ENCODE data around the gene XPO6.

Gene XPO6

DNA sequence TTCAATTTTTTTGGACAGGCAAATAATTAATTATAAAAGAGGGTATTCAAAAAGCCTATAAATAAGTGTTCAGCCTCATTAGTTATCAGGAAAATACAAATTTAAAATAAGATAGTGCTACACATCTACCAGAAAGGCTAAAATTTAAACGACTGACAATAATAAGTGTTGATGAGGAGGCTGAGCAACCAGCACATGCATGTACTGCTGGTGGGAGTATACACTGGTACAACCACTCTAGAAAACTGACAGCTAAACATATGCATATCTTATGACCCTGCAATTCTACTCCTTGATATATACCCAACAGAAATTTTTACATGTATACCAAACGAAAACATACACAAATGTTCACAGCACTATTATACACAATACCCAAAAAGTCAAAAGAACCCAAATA lies 27.1 kb downstream of the XPO6 start:
- no peak for DNase-seq (ENCODE audit: low read depth)

DNA sequence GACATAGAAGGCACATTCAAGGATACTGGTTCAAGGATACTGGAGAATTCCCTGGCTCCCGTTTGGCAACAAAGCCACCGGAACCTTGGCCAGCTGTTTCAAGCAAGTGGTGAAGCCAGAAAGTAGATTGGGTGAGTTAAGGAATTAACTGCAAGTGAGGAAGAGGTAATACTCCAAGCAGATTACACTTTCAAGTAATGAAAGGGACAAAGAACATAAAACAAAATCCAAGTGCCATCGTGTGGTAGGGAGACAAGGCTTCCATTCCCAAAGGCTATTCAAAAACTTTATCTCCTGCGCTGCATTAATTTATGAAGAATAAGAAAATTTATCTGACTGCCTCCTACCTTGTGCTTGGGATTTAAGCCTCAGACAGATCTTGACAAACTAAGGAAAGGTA lies 27.8 kb downstream of the XPO6 start:
- DNase-seq (ENCODE audit: low read depth), result no peak

DNA sequence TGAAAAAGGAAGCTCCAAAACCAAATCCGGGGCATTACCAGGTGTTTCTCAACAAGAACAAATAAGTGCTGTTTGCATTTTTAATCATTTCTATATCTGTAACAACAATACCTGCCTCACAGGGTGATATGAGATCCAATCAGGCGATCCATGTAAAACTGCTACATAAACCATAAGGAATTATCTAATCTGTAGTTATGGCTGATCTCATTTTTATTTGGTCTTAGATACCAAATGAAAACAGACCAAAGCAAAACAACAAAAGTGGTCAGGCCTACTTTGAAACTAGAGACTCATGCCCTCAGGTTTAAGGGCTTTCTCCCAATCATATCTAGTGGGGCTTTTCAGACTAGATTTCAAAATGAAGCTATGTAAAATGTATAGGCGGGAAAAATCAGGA lies 28.3 kb downstream of the XPO6 start:
- DNase-seq (ENCODE audit: low read depth), result no peak

DNA sequence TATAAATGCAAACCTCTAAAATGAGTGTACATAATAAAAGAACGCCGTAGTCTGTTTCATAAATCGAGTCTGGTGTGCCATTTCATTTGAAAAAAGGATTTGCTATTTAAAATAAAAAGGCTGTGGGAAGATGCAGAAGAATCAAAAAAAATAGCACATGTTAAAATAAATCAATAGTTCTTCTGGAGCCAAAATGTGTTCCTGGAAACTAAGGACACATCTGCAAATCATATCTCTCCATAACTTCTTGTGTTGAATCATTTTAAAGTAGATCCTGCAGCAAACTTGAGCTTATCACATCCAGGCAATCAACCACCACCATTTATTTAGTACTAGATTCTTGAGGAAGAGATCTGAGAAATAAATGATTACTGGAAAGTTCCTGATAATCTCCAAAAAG lies 29.0 kb downstream of the XPO6 start:
- no peak for DNase-seq (ENCODE audit: low read depth)

DNA sequence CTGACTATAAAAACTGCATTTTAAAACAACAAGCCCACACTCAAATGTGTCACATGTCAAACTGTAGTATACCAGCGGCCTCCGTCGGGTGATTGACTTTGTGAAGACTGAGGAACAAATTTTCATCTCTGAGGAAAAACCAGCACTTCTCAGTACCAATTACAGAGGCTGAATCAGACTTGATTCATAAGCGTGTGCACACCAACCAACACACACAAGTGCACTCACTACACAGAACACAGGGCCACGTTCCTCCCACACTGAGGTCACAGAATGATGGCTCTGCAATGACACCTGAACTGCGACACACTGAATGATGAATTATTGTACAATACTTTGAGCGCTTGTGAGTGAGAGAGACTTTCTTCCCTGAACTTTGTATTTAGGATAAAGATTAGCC lies 29.6 kb downstream of the XPO6 start:
- no peak for DNase-seq (ENCODE audit: low read depth)

DNA sequence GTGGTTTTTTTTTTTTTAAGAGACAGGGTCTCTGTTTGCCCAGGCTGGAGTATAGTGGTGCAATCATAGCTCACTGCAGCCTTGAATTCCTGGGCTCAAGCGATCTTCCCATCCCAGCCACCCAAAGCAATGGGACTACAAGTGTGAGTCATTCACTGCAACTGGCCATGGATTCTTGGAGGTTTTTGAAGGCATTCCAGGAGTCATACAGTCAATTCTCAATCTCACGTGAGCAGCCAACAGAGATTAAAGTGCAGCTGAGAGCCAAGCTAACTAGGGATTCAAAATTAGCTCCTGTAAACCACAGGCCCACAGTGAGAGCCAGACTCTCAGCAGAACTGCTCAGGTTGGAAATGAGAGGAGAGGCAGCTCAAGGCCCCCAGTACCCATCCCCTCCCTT lies 30.2 kb downstream of the XPO6 start:
- no peak for DNase-seq (ENCODE audit: low read depth)

DNA sequence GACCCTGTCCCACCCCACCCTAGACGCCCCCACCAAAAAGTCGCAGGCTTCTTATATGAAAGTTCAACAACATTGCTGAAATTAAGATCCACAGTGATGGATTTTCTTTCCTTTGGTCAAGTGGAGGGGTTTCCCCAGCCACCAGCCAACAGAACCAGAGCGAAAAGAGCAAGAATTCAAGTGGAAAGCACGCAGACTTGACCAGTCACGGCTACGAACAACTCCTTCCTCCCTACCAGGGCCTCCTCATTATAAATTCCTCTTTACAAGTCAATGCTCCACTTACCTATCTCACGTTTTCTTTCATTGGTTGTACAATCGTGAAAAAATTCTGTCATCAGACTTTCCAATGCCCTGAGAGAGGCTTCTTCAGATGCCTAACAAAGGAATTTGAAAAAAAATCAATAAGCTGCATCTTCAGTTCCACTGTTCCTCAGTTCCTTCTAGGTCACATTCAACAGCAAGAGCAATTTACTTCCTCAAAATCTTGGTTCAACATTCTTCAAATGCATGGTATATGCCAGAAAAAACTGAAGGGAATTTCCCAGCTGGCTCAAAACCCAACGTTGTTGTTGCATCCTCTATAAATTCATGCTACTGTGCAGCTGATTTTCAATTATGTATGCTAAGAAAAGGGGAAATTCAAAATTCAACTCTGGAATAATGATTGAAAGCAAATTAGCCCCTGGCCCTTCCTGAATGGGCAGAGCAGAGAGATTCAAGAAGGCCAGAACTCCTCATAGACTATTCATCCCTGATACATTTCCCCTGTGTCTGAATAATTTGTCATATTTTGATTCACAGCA lies 30.9 kb downstream of the XPO6 start:
- no peak for DNase-seq (ENCODE audit: low read depth)

DNA sequence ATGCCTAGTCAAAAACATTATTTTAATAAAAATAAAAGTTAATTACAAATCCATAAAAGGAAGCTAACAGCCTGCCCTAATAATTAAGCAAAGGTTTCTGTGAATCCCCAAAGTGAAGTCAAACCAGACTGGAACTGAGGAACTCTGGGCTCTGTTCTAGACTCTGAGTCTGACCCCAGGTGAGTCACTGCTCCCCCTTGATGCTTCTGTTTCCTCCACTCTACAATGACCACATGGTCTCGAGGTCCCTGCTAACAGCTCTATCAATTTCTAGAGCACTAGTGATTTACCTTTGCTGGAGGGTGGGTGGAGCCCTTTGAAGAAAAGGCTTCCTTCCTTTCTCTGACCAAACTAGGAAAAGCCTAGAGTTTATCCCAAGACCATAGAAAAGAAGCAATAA lies 32.4 kb downstream of the XPO6 start:
- no peak for DNase-seq (ENCODE audit: low read depth)

DNA sequence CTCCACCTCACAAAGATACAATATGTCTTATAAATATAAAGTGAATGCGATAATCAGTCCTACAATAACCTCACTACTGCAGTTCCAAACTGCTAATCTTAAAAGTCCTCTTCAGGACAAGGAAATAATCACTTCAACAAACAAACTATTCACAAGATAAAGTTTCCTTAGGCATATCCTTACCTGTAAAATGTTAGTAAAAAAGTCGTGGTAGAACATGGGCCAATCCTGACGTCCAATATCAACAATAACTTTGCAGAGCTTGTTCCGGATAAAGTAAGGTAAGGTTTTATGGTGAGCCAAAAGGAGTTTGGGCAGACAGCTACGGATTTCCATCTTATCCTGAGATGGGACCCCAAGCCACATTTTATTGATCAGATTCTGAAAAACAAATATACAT lies 36.0 kb downstream of the XPO6 start:
- no peak for DNase-seq (ENCODE audit: low read depth)

DNA sequence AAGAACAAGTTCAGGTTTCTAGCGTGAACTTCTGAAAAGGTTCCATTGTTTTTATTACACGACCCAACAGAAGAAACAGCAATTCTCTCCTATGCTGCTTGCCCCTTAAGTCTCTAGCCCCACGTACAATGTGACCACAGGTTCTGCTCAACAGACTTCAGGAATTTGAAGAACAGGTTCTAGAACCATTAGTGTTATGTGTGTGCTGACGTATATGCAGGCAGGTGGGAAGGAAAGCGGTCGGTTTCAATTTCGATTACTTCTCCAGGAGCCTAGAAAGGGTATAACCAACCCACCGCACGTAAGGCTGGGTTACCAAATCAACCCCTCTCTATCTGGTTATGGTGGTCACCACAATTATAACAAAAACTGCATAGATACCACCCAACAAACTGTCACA lies 39.4 kb downstream of the XPO6 start:
- DNase-seq (ENCODE audit: low read depth), result no peak

DNA sequence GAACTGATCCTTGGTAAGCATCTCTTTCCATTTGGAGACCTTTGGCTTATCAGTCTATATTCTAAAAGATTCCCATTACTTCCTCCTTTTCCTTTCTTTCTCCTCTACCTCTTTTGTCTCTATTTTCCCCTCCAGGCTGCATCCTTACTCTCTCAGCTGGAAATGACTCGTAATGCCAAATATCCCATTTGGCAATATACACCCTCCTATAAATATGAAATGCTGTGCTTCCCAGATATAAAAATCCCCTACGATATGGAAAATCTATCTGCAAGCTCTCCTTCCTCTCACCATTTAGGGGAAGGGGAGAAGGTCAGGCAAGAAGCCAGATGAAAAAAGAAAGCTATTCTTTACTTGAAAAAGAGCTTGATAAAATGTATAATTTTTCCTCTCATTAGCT lies 39.9 kb downstream of the XPO6 start:
- DNase-seq (ENCODE audit: low read depth), result no peak

DNA sequence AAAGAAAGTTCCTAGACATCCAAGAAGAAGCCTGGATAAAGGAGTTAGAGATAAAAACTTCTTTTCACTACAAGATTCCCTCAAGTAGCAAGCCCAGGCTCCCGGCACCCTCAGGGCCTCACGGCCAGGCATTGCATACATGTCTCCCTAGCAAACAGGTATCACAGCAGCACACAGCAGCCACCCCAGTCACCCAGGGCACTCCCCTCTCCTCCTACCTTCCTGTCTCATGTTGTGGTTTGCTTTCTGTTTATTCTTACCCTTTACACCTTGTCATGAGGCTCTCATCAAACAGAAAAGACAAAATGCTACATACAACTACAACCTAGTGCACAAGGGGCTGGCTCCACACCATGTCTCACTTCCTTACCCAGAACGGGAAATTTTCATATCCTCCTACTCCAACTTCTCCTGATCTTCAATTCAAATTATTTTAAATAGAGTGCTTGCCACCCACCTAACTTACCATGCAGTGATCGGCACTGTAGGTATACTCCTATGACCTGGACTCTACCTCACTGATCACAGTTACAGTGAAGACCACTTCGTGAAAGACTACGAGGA lies 42.7 kb downstream of the XPO6 start:
- peak; percentile 46 for DNase-seq (ENCODE audit: low read depth)

DNA sequence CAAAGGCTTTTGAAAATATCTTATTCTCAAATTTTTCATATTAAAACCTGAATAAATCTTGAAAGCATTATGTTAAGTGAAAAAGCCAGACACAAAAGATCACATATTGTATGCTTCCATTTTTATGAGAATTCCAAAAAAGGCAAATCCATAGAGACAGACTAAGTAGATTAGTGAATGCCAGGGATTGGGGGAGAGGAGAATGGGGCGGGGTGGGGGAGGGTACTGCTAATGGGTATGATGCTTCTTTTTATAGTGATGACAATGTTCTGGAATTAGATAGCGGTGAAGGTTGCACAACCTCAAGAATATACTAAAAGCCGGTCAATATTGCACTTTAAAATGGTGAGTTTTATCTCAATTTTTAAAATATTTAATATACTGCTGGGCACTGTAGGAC lies 44.0 kb downstream of the XPO6 start:
- DNase-seq (ENCODE audit: low read depth), result no peak

DNA sequence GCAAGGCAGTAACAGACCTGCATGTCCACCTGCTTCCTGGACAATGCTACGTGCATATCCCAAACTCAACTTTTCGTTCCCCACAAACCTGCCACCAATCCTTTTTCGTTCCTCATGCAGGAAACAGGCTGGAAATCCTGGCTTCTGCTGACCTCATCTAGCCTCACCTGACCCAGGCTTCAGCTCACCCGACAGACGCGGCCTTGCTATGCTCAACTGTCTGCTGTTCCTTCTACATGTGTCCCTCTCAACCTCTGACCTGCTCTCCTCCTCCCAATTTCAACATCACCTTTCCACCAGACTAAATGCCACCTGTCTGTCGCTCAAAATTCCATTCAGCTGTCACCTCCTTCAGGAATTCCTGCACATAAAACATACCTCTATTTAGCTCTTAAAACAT lies 44.5 kb downstream of the XPO6 start:
- DNase-seq (ENCODE audit: low read depth), result no peak

DNA sequence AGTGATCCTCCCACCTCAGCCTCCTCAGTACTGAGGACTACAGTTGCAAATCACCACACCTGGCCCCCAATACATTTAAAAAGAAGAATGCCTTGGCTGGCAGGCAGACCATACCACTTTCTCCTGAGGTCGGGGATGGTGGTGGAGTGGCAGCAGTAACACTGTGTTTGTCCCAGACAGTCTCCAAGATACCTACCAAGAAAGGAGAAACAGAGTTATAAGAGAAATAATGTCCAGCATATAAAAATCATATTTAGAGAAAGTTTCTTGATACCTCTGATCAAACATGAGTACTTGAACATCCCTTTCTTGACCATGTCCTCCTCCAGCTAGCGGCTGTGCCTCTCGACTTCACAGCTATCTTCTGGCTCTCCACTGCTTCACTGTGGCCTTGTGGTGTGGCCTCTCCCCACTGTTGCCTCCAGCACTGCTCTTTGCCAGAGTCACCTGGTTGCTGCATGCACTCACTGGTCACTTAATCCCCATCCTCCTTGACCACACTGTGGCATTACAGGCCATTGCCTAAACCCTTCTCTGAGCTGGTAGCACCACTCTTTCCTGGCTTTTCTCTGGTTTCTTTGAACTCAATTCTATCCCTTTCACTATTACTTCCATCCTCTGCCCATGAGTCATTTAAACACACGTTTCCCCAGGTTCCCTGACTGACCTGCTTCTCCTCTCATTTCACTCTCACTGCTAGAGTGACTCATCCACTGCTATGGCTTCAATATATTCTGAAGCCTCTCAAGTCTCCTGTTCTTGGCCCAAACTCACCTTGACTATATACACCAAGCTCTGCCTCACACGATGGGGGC lies 45.2 kb downstream of the XPO6 start:
- DNase-seq (ENCODE audit: low read depth), result no peak

DNA sequence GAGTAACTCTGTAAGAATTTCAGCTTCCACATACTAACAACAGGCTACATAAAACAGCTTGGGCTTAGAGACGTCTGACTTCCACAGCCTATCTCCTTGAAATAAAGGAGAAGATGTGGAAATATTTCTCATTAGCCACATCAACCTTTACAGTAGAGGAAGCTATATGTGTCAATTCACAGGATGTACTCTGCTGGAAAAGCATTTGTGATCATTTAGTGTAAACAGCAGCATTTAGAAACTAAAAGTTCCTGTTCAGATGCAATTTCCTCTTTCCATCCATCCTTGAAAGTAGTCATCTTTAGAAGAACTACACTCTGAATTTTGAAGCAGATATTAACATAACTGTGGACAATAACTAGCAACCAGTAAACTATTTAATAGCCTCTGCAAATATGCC lies 46.2 kb downstream of the XPO6 start:
- DNase-seq (ENCODE audit: low read depth), result no peak

DNA sequence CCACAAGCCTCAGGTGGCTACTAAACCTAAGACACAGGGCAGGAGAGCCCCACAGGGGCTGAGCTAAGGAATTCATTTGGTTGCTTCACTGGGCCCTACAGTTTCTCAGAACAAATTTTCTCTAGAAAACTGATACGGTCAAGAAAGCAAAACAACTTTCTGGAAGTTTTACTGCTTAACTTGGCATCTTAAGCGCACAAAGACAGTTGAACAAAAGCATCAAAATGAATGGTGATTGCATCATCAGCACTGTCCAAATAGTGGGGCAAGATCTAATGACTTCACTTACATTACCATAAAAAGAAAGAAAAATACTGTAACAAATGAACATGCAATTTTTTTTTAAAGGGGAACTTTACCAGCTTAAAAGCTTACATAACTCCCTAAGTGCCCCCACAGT lies 47.6 kb downstream of the XPO6 start:
- no peak for DNase-seq (ENCODE audit: low read depth)

DNA sequence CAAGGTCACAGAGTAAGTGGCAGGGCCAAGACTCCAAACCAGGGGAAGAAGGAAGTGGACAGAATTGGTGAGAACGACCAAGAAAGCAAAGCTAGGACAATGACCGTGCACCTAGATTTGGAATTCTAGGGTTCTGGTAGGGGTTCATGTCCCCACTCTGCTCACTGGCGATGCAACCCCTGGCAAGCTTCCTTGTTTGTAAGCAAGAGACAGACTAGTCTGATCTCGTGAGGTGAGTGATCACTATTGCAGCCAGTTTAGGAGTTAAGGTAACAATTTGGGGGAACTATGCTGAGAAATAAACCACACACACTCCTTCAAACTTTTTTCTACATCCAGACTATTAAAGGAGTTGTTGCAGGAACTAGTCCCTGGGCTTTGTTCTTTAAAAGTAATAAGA lies 48.1 kb downstream of the XPO6 start:
- no peak for DNase-seq (ENCODE audit: low read depth)

DNA sequence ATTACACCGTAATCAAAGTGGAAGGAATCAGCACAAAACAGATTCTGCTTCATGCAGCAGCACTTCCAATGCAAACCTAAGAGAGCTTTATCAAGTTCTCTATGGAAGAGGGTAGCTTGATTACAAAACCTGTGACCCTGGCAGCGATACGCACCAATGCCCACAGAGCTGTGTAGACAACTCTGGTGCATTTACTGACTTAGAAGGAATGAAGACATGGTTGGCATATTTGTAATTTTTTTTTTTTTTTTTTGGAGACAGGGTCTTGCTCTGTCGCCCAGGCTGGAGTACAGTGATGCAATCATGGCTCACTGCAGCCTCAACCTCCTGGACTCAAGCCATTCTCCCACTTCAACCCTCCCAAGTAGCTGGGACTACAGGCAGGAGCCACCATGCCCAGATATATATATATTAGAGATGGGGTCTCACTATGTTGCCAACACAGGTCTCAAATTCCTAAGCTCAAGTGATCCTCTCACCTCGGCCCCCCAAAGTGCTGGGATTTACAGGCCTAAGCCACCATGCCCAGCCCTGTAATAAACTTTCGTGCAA lies 49.4 kb downstream of the XPO6 start:
- no peak for DNase-seq (ENCODE audit: low read depth)

DNA sequence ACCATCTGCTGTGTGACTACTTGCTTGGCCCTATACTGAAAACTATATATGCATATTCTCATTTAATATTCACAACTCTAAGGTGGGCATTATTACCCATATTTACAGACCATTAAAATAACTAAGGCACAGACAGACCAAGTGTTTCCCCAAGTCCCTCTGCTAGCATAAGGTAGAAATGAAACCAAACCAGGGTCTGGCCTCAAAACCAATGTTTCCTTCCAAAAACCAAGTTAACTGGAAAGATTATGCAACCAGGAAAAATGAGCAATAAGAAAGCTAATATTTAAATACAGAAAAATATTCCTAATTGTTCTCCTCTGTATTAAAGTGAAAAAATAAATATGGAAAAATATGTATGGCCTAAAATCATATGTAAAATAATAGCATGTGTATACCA lies 50.1 kb downstream of the XPO6 start:
- no peak for DNase-seq (ENCODE audit: low read depth)

DNA sequence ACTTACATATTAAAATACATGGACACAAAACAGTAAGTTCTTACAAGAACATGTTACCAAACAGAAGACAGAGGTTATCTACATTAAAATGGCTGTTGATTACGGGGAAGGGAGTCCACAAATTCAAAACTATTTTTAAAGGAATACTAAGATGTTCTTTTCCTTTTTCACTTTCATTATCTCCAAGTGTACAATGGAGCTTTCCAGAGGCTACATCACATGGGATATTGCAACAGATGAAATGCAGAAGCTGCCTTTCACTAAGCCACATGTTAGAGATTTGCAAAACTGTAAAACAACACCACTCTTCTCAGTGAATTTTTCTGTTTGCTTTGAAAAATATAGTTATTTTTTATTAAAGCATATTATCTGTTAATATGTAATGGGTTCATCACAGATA lies 53.6 kb downstream of the XPO6 start:
- no peak for DNase-seq (ENCODE audit: low read depth)

DNA sequence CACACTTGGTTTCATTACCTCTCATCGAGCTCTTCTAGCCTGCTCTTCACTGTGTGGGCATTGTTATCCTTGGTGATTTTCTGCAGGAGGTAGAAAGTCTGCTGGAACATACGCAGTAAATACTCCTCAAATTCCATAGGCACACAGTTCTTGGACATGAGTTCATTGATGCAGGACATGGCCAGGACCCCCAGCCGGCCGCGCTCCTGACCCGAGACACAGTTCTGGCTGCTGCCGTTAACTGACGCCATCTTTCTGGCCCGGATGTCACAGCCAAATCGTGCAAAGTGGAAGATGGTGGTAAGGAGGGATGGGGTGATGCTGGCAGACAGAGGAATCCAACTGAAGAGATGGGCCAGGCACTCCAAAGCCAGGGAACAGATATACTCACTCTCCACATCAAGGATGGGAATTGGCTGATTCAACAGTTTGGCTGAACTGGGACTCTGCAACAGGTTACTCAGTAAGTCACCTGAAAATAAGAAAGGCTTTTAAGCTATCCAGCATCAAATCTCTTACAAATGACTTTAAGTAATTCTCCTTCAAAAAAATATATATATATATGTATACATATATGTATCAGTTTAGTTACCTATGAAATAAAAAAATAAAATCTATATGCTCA lies 55.6 kb downstream of the XPO6 start:
- DNase-seq (ENCODE audit: low read depth), result no peak

DNA sequence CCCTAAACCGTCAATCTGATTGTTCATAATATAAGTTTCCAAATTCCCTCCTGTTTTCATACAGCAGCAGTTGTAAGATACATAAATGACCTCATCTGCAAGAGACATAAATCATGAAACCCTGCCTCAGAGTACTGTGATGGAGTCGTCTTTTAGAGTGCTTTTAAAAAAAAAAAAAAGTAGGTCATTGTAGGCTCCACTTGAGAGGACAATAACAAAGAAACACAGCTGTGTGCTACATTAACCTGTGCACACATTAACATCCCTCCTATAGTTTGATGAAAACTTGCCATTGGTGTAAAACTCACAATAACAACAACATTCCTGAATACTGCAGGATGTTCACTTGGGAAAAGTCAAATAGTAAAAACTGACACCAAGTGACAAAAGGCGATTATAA lies 56.5 kb downstream of the XPO6 start:
- DNase-seq (ENCODE audit: low read depth), result no peak

Measured in T follicular helper cell (primary cell).